H1 (cell line): Measurements from ENCODE around the gene PBX3. TPM values are rescaled to one million over a fixed set of nuclear protein-coding genes. Genes with fewer than 3 reads are reported as not detected.

Source experiments
- RBBP5 ChIP-seq: IDR thresholded peaks from 2 replicates; pipeline ENCODE4 v1.7.1; 2012; ENCODE audit warnings: low read depth, mild to moderate bottlenecking, inconsistent platforms, low read length, moderate library complexity, borderline replicate concordance
- TAF1 ChIP-seq: IDR thresholded peaks from 2 replicates; pipeline ENCODE4 v1.6.1; 2011; ENCODE audit warnings: mild to moderate bottlenecking, low read depth, low read length
- TEAD4 ChIP-seq: IDR thresholded peaks from 2 replicates; pipeline ENCODE4 v1.6.1; 2012; ENCODE audit warnings: low read depth, low read length, inconsistent platforms, mixed read lengths
- polyA plus RNA-seq, 7 experiments: library from polyadenylated mRNA; depleted of rRNA in 3 of 7; stranded (reverse) in 5 of 7; unstranded in 2 of 7; fragments of >200 nt in 5 of 7; fragments of 200-250 nt in 2 of 7; gene quantifications; 1 replicate in 5 of 7; 2 replicates in 1 of 7; 4 replicates in 1 of 7; pipeline versions ENCODE4 v1.2.1 to v1.2.3, GENCODE V29; 2011 to 2013; ENCODE audit warnings: missing spikeins in 2 of 7, mixed read lengths in 2 of 7
- total RNA-seq: library from RNA; stranded (reverse); fragmentation: NEBNext Ultra II Directional; extraction: Animal tissue kit (Norgen Biotek cat#: 25700); gene quantifications from 2 replicates; pipeline ENCODE4 v1.2.1, GENCODE V29; 2021

PBX3 gene
- total and polyA plus RNA-seq, 2 of the 8 experiments (the other 6 are each of a cell fraction or from before 2014, with no cell fraction given): 22.7 to 44.3 TPM

DNA sequence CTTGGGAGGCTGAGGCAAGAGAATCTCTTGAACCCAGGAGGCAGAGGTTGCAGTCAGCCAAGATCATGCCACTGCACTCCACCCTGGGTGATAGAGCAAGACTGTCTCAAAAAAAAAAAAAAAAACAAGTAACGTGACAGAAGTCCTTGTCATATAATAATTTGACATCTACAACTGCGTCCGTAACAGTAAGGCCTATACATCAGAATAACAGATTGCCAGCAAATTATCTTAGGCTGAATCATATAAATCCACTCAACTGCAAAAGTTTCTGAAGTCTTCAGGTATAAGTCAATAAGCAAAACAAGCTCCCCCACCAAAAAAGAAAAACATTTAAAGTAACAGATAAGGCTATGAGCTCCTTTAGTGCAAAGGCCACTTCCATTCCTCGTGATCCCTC is 43.5 kb upstream of the PBX3 start (continued):
- TF ChIP-seq RBBP5 (no peak), TAF1 (no peak), TEAD4 (no peak)
